SK-N-SH treated with all-trans-retinoic acid at 6 μM for 48 hours (cell line): ENCODE data around the gene TRIM24.

Experiments used
- ARNTL ChIP-seq: fragments of 450-650 bp; formaldehyde crosslinking; IDR thresholded peaks from 2 replicates; pipeline ENCODE4 v1.5.0; 2020; ENCODE audit warnings: low read depth, mild to moderate bottlenecking, moderate library complexity, borderline replicate concordance
- CSDC2 ChIP-seq: fragments of 250-450 bp; sonication (Bioruptor Pico); IDR thresholded peaks from 2 replicates; pipeline ENCODE4 v1.5.0; 2020; ENCODE audit warnings: mild to moderate bottlenecking, moderate library complexity
- PPARA ChIP-seq: fragments of 250-450 bp; sonication (Bioruptor Pico); IDR thresholded peaks from 2 replicates; pipeline ENCODE4 v1.5.0; 2020; ENCODE audit warnings: mild to moderate bottlenecking, borderline replicate concordance
- SNAI2 ChIP-seq: fragments of 250-450 bp; sonication (Bioruptor Pico); IDR thresholded peaks from 2 replicates; pipeline ENCODE4 v1.5.0; 2020; ENCODE audit warnings: mild to moderate bottlenecking, moderate library complexity
- ZC3H10 ChIP-seq: fragments of 250-450 bp; sonication (Bioruptor Pico); IDR thresholded peaks from 2 replicates; pipeline ENCODE4 v1.5.1; 2021; ENCODE audit warnings: mild to moderate bottlenecking, moderate library complexity
- ZFP3 ChIP-seq: fragments of 250-450 bp; sonication (Bioruptor Pico); IDR thresholded peaks from 2 replicates; pipeline ENCODE4 v1.5.0; 2020; ENCODE audit warnings: mild to moderate bottlenecking, moderate library complexity
- ZFP30 ChIP-seq: fragments of 450-650 bp; formaldehyde crosslinking; IDR thresholded peaks from 2 replicates; pipeline ENCODE4 v1.5.0; 2022; ENCODE audit warnings: mild to moderate bottlenecking, moderate library complexity
- ZNF565 ChIP-seq: fragments of 450-650 bp; formaldehyde crosslinking; conservative IDR thresholded peaks from 2 replicates; pipeline ENCODE4 v1.5.0; 2020; ENCODE audit warnings: low read depth, mild to moderate bottlenecking, moderate library complexity
- ZNF70 ChIP-seq: fragments of 450-650 bp; formaldehyde crosslinking; IDR thresholded peaks from 2 replicates; pipeline ENCODE4 v1.5.0; 2020; ENCODE audit warnings: mild to moderate bottlenecking, moderate library complexity
- ZNF8 ChIP-seq: fragments of 450-650 bp; formaldehyde crosslinking; IDR thresholded peaks from 2 replicates; pipeline ENCODE4 v1.5.0; 2020; ENCODE audit warnings: mild to moderate bottlenecking, moderate library complexity
- TF ChIP-seq, protein P1 (sequence below): fragments of 250-450 bp; sonication (Bioruptor Pico); IDR thresholded peaks from 2 replicates; pipeline ENCODE4 v1.8.0; 2021; ENCODE audit warnings: low read depth, mild to moderate bottlenecking, moderate library complexity, borderline replicate concordance
- TF ChIP-seq, protein P2 (sequence below): fragments of 250-450 bp; sonication (Bioruptor Pico); IDR thresholded peaks from 2 replicates; pipeline ENCODE4 v1.8.0; 2020; ENCODE audit warnings: mild to moderate bottlenecking, moderate library complexity, borderline replicate concordance
- TF ChIP-seq, protein P3 (sequence below): fragments of 250-450 bp; sonication (Bioruptor Pico); IDR thresholded peaks from 2 replicates; pipeline ENCODE4 v1.5.0; 2020; ENCODE audit warnings: mild to moderate bottlenecking, moderate library complexity
- TF ChIP-seq, protein P4 (sequence below): fragments of 250-450 bp; sonication (Bioruptor Pico); IDR thresholded peaks from 2 replicates; pipeline ENCODE4 v1.5.1; 2020; ENCODE audit warnings: low read depth, mild to moderate bottlenecking, moderate library complexity

DNA sequence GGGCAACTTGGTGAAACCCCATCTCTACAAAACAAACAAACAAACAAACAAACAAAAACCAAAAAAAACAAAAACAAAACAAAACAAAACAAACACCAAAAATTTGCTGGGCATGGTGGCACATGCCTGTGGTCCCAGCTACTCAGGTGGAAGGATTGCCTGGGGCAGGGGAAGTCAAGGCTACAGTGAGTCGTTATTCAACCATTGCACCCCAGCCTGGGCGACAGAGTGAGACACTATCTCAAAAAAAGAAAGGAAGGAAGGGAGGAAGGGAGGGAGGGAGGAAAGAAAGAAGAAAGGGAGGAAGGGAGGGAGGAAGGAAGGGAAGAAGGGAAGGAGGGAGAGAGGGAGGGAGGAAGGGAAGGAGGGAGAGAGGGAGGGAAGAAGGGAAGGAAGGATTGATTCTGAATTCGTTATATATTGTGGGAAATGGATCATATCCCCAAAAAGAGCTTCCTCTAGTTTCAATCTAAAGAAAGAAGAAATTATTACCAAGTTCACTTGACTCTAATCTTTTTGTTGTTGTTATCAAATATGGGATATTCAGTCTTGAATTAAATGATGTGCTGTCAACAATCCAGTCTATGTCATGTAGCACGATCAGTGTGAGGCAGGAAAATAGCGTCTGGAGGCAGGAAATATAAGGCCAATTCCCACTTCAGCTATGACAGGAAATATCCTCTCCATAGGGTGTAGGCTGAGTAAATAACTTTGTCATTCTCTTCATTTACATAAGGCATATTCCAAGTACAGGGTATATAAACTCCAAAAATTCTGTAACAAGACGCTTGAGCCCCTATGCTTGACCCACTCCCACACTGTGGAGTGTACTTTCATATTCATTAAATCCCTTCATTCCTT, 26.2 kb upstream of the TRIM24 start:
- no peak for TF ChIP-seq ZNF70 (CRISPR knock-in tag)
- TF ChIP-seq, protein P1, sequence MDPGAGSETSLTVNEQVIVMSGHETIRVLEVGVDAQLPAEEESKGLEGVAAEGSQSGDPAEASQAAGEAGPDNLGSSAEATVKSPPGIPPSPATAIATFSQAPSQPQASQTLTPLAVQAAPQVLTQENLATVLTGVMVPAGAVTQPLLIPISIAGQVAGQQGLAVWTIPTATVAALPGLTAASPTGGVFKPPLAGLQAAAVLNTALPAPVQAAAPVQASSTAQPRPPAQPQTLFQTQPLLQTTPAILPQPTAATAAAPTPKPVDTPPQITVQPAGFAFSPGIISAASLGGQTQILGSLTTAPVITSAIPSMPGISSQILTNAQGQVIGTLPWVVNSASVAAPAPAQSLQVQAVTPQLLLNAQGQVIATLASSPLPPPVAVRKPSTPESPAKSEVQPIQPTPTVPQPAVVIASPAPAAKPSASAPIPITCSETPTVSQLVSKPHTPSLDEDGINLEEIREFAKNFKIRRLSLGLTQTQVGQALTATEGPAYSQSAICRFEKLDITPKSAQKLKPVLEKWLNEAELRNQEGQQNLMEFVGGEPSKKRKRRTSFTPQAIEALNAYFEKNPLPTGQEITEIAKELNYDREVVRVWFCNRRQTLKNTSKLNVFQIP (CRISPR knock-in tag), result no peak
- no peak for TF ChIP-seq ZNF565 (CRISPR knock-in tag)
- TF ChIP-seq ZNF8 (CRISPR knock-in tag), result no peak
- no peak for TF ChIP-seq ARNTL
- TF ChIP-seq, protein P2, sequence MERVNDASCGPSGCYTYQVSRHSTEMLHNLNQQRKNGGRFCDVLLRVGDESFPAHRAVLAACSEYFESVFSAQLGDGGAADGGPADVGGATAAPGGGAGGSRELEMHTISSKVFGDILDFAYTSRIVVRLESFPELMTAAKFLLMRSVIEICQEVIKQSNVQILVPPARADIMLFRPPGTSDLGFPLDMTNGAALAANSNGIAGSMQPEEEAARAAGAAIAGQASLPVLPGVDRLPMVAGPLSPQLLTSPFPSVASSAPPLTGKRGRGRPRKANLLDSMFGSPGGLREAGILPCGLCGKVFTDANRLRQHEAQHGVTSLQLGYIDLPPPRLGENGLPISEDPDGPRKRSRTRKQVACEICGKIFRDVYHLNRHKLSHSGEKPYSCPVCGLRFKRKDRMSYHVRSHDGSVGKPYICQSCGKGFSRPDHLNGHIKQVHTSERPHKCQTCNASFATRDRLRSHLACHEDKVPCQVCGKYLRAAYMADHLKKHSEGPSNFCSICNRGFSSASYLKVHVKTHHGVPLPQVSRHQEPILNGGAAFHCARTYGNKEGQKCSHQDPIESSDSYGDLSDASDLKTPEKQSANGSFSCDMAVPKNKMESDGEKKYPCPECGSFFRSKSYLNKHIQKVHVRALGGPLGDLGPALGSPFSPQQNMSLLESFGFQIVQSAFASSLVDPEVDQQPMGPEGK (CRISPR knock-in tag), result no peak
- TF ChIP-seq CSDC2 (CRISPR knock-in tag), result no peak
- TF ChIP-seq PPARA, result no peak
- no peak for TF ChIP-seq SNAI2
- no peak for TF ChIP-seq ZC3H10 (CRISPR knock-in tag)
- TF ChIP-seq, protein P3, sequence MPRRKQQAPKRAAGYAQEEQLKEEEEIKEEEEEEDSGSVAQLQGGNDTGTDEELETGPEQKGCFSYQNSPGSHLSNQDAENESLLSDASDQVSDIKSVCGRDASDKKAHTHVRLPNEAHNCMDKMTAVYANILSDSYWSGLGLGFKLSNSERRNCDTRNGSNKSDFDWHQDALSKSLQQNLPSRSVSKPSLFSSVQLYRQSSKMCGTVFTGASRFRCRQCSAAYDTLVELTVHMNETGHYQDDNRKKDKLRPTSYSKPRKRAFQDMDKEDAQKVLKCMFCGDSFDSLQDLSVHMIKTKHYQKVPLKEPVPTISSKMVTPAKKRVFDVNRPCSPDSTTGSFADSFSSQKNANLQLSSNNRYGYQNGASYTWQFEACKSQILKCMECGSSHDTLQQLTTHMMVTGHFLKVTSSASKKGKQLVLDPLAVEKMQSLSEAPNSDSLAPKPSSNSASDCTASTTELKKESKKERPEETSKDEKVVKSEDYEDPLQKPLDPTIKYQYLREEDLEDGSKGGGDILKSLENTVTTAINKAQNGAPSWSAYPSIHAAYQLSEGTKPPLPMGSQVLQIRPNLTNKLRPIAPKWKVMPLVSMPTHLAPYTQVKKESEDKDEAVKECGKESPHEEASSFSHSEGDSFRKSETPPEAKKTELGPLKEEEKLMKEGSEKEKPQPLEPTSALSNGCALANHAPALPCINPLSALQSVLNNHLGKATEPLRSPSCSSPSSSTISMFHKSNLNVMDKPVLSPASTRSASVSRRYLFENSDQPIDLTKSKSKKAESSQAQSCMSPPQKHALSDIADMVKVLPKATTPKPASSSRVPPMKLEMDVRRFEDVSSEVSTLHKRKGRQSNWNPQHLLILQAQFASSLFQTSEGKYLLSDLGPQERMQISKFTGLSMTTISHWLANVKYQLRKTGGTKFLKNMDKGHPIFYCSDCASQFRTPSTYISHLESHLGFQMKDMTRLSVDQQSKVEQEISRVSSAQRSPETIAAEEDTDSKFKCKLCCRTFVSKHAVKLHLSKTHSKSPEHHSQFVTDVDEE (CRISPR knock-in tag), result no peak
- TF ChIP-seq ZFP30 (CRISPR knock-in tag), result no peak
- TF ChIP-seq, protein P4, sequence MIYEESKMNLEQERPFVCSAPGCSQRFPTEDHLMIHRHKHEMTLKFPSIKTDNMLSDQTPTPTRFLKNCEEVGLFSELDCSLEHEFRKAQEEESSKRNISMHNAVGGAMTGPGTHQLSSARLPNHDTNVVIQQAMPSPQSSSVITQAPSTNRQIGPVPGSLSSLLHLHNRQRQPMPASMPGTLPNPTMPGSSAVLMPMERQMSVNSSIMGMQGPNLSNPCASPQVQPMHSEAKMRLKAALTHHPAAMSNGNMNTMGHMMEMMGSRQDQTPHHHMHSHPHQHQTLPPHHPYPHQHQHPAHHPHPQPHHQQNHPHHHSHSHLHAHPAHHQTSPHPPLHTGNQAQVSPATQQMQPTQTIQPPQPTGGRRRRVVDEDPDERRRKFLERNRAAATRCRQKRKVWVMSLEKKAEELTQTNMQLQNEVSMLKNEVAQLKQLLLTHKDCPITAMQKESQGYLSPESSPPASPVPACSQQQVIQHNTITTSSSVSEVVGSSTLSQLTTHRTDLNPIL (CRISPR knock-in tag), result no peak
- TF ChIP-seq ZFP3, result no peak
